D721Med (cell line): ENCODE results near the gene TTLL6.
A peak's percentile ranks its signal among the peaks of the same experiment; 100 is the strongest.

Source experiments
- DNase-seq: peaks from one replicate; pipeline ENCODE4 v3.0.0; 2011; ENCODE audit warnings: low spot score; ENCODE audit not compliant: insufficient read length
- FAIRE-seq: peaks from 2 replicates; lab custom pipeline; 2011; peaks lifted over from hg19 to GRCh38; lab: Jason Lieb, UNC
- CTCF ChIP-seq: IDR thresholded peaks from 2 replicates; pipeline ENCODE4 v1.5.1; 2012; ENCODE audit warnings: mild to moderate bottlenecking, control low read depth; ENCODE audit not compliant: insufficient read depth; ENCODE audit errors: missing control alignments

The TTLL6 gene

GRCh38 chr17:48725288-48726064 lies 91.6 kb downstream of the TTLL6 start:
- no peak for TF ChIP-seq CTCF
- DNase-seq (no peak), FAIRE-seq (no peak)

- DNase-seq, result no peak
- TF ChIP-seq CTCF, result no peak
- no peak for FAIRE-seq
Observed at GRCh38 chr17:48725004-48725287, 92.1 kb downstream of the TTLL6 start.

GRCh38 chr17:48724251-48725003 lies 92.6 kb downstream of the TTLL6 start:
- DNase-seq (no peak), FAIRE-seq (no peak)
- peak; percentile 95 for TF ChIP-seq CTCF

- FAIRE-seq (no peak), DNase-seq (no peak)
- TF ChIP-seq CTCF, result no peak
Observed at GRCh38 chr17:48723423-48724250, 93.4 kb downstream of the TTLL6 start.

GRCh38 chr17:48722915-48723422 lies 94.1 kb downstream of the TTLL6 start, which contains the start of gene PRAC2:
Gene PRAC2 (plus strand): TSS chr17:48723185. CDS start chr17:48724411, 1,226 bp downstream.
- TF ChIP-seq CTCF, result no peak
- FAIRE-seq, result no peak
- no peak for DNase-seq

- no peak for TF ChIP-seq CTCF
- FAIRE-seq (no peak), DNase-seq (no peak)
Observed at GRCh38 chr17:48722201-48722907, 94.7 kb downstream of the TTLL6 start, which contains the start of gene PRAC1. Gene PRAC1 (minus strand): TSS chr17:48722518. CDS start chr17:48722392, 126 bp downstream.
